OCI-LY1 (cell line): Measurements from ENCODE around the gene ZNF471.

Experiments
- H2AFZ ChIP-seq: fragments of 200-600 bp; sonication (generic), shearing (Covaris generic); 2 replicates; pipeline ENCODE4 v1.6.0; 2014; ENCODE audit warnings: antibody characterized with exemption, mild to moderate bottlenecking, low read length
- H3F3A ChIP-seq: fragments of 200-600 bp; sonication (generic), shearing (Covaris generic); 2 replicates; pipeline ENCODE4 v1.6.0; 2014; ENCODE audit warnings: mild to moderate bottlenecking, antibody characterized with exemption, low read length, moderate library complexity; ENCODE audit not compliant: insufficient read depth
- H3K27ac ChIP-seq: fragments of 200-600 bp; sonication (generic); 2 replicates; pipeline ENCODE4 v1.5.1; 2014; ENCODE audit warnings: low read length, mixed run types, mild to moderate bottlenecking, low read depth; ENCODE audit not compliant: poor library complexity, severe bottlenecking
- H3K27me3 ChIP-seq: fragments of 200-600 bp; sonication (generic); 2 replicates; pipeline ENCODE4 v1.6.0; 2014; ENCODE audit warnings: antibody characterized with exemption, mild to moderate bottlenecking, low read length, moderate library complexity; ENCODE audit not compliant: insufficient read depth
- H3K36me3 ChIP-seq: fragments of 200-600 bp; sonication (generic); 2 replicates; pipeline ENCODE4 v1.6.1; 2014; ENCODE audit warnings: mild to moderate bottlenecking, antibody characterized with exemption, low read length, moderate library complexity, mixed read lengths; ENCODE audit not compliant: insufficient read depth
- H3K4me1 ChIP-seq: fragments of 200-600 bp; sonication (generic); 2 replicates; pipeline ENCODE4 v1.5.1; 2014; ENCODE audit warnings: mild to moderate bottlenecking, low read length, moderate library complexity; ENCODE audit not compliant: insufficient read depth, severe bottlenecking
- H3K4me2 ChIP-seq: fragments of 200-600 bp; sonication (generic), shearing (Covaris generic); 2 replicates; pipeline ENCODE4 v1.6.1; 2014; ENCODE audit warnings: low read length
- H3K4me3 ChIP-seq: fragments of 200-600 bp; sonication (generic); 2 replicates; pipeline ENCODE4 v1.5.1; 2014; ENCODE audit warnings: low read length, low read depth, mild to moderate bottlenecking, mixed read lengths; ENCODE audit not compliant: poor library complexity, severe bottlenecking
- H3K79me2 ChIP-seq: fragments of 200-600 bp; shearing (Covaris generic); 2 replicates; pipeline ENCODE4 v1.6.1; 2016; ENCODE audit warnings: mixed run types, low read length, mixed read lengths; ENCODE audit not compliant: insufficient read depth
- H3K9ac ChIP-seq: fragments of 200-600 bp; sonication (generic), shearing (Covaris generic); 2 replicates; pipeline ENCODE4 v1.6.1; 2014; ENCODE audit warnings: mild to moderate bottlenecking, low read length, mixed read lengths
- H3K9me2 ChIP-seq: fragments of 200-600 bp; sonication (generic), shearing (Covaris generic); 2 replicates; pipeline ENCODE4 v1.6.1; 2014; ENCODE audit warnings: low read depth, mild to moderate bottlenecking, low read length, mixed read lengths
- H3K9me3 ChIP-seq: fragments of 200-600 bp; shearing (Covaris generic); 2 replicates; pipeline ENCODE4 v1.6.1; 2014; ENCODE audit warnings: low read length, mixed read lengths
- H4K20me1 ChIP-seq: fragments of 200-600 bp; sonication (generic), shearing (Covaris generic); 2 replicates; pipeline ENCODE4 v1.6.0; 2016; ENCODE audit warnings: mild to moderate bottlenecking, low read length; ENCODE audit not compliant: insufficient read depth
- EZH2 ChIP-seq: fragments of 200-600 bp; sonication (generic), shearing (Covaris generic); IDR thresholded peaks from 2 replicates; pipeline ENCODE4 v1.8.0; 2017; ENCODE audit warnings: borderline replicate concordance, mixed run types, mild to moderate bottlenecking, antibody characterized with exemption, low read length, moderate library complexity, mixed read lengths
- TF ChIP-seq, protein P1 (sequence below): fragments of 200-600 bp; sonication (generic), shearing (Covaris generic); IDR thresholded peaks from 2 replicates; pipeline ENCODE4 v1.5.1; 2017; ENCODE audit warnings: mild to moderate bottlenecking, antibody characterized with exemption, low read length, moderate library complexity, mixed read lengths

Gene ZNF471

DNA sequence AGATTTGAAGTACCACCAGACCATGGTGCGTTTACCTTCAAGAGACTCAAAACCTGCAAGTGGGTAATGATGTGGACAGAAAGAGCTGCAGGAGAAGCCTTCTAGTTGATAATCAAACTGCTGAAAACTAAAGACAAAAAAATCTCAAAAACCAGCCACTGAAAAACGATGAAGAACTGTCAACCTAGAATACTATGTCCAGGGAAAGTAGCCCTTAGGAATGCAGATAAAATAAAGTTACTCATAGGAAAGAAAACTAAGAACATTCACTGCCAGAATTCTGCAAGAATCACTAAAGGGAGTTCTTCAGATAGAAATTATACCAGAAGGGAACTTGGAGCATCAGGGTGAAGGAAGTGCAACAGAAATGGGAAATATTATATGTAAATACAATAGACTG is 64.9 kb downstream of the ZNF471 start:
- no peak overlapping the region for H3K9ac ChIP-seq
- no peaks in the 10 kb centered on the region for H4K20me1 ChIP-seq
- H3K27ac ChIP-seq = no peak overlapping the region
- peaks cover 24% of the 10 kb centered on the region for H3K9me3 ChIP-seq
- no peaks in the 10 kb centered on the region for H3K4me1 ChIP-seq
- H3K9me2 ChIP-seq = no peaks in the 10 kb centered on the region
- no peak overlapping the region for H3K4me2 ChIP-seq
- H2AFZ ChIP-seq = no peak overlapping the region
- H3F3A ChIP-seq = no peaks in the 10 kb centered on the region
- no peaks in the 10 kb centered on the region for H3K27me3 ChIP-seq
- H3K4me3 ChIP-seq = no peak overlapping the region
- no peaks in the 10 kb centered on the region for H3K79me2 ChIP-seq
- H3K36me3 ChIP-seq = no peaks in the 10 kb centered on the region
- no peak for TF ChIP-seq EZH2
- TF ChIP-seq, protein P1, sequence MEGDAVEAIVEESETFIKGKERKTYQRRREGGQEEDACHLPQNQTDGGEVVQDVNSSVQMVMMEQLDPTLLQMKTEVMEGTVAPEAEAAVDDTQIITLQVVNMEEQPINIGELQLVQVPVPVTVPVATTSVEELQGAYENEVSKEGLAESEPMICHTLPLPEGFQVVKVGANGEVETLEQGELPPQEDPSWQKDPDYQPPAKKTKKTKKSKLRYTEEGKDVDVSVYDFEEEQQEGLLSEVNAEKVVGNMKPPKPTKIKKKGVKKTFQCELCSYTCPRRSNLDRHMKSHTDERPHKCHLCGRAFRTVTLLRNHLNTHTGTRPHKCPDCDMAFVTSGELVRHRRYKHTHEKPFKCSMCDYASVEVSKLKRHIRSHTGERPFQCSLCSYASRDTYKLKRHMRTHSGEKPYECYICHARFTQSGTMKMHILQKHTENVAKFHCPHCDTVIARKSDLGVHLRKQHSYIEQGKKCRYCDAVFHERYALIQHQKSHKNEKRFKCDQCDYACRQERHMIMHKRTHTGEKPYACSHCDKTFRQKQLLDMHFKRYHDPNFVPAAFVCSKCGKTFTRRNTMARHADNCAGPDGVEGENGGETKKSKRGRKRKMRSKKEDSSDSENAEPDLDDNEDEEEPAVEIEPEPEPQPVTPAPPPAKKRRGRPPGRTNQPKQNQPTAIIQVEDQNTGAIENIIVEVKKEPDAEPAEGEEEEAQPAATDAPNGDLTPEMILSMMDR = no peak

DNA sequence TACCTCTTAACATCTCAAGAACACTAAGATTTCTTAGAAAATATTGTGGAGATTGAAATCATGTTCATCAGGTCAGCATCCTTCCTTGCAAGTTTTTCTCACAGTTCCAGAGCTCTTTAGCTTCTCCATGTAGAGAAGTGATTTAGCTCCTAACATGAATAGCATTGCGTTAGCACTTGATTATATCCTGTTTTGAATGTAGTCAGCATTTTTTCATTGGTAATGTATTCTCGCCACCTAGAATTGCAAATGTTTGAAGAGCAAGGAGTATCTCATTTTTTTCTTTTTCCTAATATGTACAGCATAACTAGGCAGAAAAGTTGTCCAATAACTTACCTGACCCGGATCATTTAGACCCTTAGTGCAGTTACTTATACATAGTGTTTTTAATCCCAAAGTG is 66.3 kb downstream of the ZNF471 start:
- Histone ChIP-seq H4K20me1 (no peaks in the 10 kb centered on the region), H3K4me2 (no peak overlapping the region), H3K79me2 (no peaks in the 10 kb centered on the region), H3K4me1 (no peaks in the 10 kb centered on the region), H3K9ac (no peak overlapping the region), H3K27me3 (no peaks in the 10 kb centered on the region), H3K9me2 (no peaks in the 10 kb centered on the region), H2AFZ (no peak overlapping the region), H3F3A (no peaks in the 10 kb centered on the region), H3K9me3 (peaks cover 33% of the 10 kb centered on the region), H3K4me3 (no peak overlapping the region), H3K36me3 (no peaks in the 10 kb centered on the region), H3K27ac (no peak overlapping the region)
- no peak for TF ChIP-seq EZH2
- TF ChIP-seq, protein P1 = no peak

DNA sequence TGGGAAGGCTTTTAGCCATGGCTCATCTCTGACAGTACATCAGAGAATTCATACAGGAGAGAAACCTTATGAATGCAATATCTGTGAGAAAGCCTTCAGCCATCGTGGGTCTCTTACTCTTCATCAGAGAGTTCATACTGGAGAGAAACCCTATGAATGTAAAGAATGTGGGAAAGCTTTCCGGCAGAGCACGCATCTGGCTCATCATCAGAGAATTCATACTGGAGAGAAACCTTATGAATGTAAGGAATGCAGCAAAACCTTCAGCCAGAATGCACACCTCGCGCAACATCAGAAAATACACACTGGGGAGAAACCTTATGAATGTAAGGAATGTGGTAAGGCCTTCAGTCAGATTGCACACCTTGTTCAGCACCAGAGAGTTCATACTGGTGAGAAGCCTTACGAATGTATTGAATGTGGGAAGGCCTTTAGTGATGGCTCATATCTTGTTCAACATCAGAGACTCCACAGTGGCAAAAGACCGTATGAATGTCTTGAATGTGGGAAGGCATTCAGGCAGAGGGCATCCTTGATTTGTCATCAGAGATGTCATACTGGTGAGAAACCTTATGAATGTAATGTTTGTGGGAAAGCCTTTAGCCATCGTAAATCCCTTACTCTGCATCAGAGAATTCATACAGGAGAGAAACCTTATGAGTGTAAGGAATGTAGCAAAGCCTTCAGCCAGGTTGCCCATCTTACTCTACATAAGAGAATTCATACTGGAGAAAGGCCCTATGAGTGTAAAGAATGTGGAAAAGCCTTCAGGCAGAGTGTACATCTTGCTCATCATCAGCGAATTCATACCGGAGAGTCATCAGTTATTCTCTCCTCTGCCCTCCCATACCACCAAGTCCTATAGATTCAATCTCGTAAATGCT is 70.3 kb downstream of the ZNF471 start:
- Histone ChIP-seq H3K27ac (no peak overlapping the region), H3K79me2 (no peaks in the 10 kb centered on the region), H3K9ac (no peak overlapping the region), H3K4me2 (no peak overlapping the region), H3K9me2 (no peaks in the 10 kb centered on the region), H3K27me3 (no peaks in the 10 kb centered on the region), H3F3A (no peaks in the 10 kb centered on the region), H3K4me1 (no peaks in the 10 kb centered on the region), H3K36me3 (no peaks in the 10 kb centered on the region), H2AFZ (no peak overlapping the region), H3K9me3 (peaks cover 43% of the 10 kb centered on the region), H4K20me1 (no peaks in the 10 kb centered on the region), H3K4me3 (no peak overlapping the region)
- TF ChIP-seq EZH2 = no peak
- TF ChIP-seq, protein P1 = no peak
